RCC 7860 (cell line): ENCODE data around the gene RAB21.

Experiments
- DNase-seq: peaks from one replicate; pipeline ENCODE4 v3.0.0-alpha.2; 2015; ENCODE audit warnings: low spot score
- FAIRE-seq: peaks from 2 replicates; lab custom pipeline; 2012; peaks lifted over from hg19 to GRCh38; lab: Jason Lieb, UNC

RAB21 gene

DNA sequence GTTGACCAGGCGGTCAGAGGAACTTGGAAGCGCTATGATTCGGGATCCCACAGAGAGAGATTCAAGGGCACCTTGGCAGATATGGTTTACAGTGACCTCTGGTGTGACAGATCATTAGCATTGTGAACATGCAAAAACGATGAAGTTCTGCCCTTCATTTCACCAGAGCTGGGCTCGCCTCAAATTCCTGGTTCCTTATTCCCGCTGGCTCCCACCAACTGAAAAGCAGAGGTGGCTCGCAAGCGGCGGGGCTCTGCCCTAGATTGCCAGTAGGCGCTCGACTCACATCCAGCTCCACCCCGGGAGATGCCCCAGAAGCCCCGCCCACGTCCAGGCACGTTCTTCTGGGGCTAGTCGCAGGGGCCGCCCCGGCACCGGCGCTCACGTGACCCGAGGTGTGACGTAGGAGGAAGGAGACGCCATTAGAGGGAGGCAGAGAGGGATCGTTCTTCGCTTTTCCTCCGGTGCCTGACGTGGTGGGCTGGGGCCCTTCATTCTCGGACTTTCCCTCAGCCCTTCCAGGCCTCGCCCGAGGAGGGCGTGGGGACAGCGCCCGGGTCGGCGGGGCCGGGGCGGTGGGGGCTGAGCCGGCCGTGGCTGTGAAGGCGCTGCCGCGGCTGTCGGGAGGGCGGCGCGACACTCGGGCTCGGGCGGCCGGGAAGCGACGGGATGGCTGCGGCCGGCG, at the start of gene RAB21:
Gene RAB21 (plus strand): TSS at position 403 of the 685 bp plus-strand sequence. CDS start 267 bp downstream, at position 670.
- FAIRE-seq: peak; percentile 71
- peak; percentile 91 for DNase-seq

DNA sequence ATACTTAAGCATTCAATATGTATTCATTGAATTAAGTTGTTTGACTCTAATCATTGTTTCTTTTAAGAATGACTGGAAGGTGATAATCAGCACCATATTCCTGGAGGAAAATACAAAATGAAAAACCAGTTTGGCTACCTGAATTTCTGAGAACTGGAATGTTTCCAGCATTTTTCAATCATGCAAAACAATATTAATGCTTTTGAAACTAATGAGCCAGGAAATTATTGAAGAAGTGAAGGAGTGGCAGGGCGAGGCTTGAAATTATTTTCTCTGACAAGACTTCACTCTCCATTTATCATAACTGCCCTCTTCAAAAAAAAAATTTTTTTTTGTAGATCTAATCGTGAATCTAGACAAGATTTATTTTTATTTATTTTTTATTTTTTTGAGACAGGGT, 49.7 kb upstream of the RAB21 start:
- DNase-seq (no peak), FAIRE-seq (no peak)

DNA sequence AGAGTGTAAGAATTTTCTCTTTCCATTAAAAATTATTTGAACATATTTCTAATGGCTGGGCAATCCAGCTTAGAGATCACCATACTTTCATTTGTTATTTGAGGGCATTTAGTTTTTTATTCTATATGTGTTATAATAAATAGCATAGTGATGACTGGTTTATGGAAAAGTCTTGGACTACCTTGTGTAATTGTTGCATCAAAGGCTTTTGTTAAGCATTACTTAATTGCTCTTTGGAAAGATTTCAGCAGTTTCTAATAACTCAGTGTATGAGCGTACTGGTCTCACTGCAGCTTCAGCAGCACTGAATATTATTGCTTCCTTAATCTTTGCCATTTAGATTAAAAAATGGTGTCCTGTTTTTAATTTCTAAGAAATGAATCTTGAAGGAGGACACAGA, 46.0 kb upstream of the RAB21 start:
- DNase-seq: no peak
- no peak for FAIRE-seq

DNA sequence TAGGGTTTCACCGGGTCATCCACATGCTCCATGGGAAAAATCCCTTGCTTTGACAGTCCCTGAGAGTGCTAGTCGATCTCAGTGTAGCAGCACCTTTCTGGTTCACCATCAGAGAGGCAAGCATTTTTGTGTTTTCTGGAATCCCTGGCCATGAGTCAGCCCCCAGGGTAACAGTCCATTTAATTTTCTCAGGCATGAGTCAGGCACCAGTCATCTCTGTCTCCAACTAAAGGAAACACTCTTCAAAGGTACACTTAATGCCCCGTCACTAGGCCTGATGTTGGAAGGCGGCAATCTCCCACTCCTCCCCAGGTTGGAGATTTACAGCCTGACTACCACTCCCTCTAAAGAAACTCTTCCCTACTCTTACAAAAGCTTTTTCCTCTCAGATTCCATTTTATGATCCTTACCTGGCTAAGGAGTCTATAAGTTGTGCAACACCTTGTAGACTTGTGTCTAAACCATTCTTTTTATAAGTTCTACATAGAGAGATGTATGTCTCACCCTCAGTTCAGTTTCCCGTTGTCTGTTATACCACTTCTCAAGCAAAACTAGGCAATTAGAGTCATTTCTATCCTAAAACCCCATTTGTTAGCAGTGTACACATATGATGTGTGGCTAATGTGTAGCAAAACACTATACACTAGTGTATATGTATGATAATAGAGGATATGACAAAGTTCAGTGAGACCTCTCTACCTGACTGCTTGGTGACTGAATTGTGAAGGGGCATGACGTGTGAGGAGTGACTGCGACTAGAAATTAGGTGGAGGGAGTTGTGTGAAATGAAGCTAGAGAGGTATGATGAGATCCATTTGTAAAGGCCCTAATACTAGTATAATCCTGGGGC, 44.2 kb upstream of the RAB21 start:
- peak; percentile 97 for FAIRE-seq
- peak; percentile 93 for DNase-seq

- no peak for DNase-seq
- no peak for FAIRE-seq
Measured at GRCh38 chr12:71718611-71719010, 36.1 kb upstream of the RAB21 start.

DNA sequence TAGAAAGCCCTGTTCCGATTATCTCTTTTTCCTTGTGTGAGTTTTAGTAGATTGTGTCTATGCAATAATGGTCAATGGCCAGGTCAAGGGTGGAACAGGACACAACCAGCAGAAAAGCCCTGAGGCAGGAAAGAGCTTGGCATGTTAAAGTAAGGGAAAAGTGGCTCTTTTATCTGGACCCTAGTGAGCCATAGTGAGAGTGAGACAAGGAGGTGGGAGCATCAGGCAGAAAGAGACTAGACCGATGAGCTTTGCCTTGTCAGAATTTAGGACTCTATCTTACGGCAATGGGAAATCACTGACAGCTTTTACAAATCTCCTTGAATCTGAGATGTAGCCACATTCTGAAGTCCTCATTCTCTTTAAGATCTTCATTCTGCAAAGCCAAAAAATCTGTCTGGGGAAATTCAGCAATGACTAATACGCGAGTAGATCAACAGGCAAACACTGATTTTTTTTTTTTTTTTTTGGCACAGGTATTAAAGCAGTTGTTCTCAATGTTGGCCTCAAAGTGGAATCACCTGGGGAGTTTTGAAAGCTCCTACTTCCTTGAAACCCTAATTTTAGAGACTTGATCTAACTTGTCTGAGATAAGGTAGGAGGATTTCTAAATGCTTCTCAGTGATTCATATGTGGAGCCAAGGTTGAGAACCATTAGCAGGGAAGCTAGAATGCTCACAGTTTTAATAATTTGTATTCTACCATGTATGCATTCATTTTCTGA, 34.9 kb upstream of the RAB21 start:
- DNase-seq (no peak), FAIRE-seq (no peak)

GRCh38 chr12:71721783-71722505, 32.7 kb upstream of the RAB21 start:
- DNase-seq (no peak), FAIRE-seq (no peak)

- FAIRE-seq (no peak), DNase-seq (no peak)
Measured at GRCh38 chr12:71725011-71725410, 29.7 kb upstream of the RAB21 start.

DNA sequence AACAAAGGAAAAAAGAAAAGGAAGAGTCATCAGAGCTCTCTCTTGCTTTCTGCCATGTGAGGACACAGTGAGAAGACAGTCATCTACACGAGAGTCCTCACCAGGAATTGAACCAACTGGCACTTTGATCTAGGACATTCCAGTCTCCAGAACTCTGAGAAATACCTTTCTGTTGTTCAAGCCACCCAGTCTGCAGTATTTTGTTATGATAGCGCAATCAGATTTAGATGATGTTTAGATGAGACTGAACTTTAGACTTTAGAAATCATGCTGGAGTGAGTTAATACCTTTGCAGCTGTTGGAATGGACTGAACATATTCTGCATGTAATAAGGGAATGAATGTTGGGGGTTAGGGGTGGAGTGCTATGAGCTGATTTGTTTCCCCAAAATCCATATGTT, 28.1 kb upstream of the RAB21 start:
- FAIRE-seq: no peak

GRCh38 chr12:71727958-71728357, 26.7 kb upstream of the RAB21 start:
- FAIRE-seq (no peak), DNase-seq (no peak)

More for the DNA sequence above, 28.1 kb upstream of the RAB21 start:
- no peak for DNase-seq

DNA sequence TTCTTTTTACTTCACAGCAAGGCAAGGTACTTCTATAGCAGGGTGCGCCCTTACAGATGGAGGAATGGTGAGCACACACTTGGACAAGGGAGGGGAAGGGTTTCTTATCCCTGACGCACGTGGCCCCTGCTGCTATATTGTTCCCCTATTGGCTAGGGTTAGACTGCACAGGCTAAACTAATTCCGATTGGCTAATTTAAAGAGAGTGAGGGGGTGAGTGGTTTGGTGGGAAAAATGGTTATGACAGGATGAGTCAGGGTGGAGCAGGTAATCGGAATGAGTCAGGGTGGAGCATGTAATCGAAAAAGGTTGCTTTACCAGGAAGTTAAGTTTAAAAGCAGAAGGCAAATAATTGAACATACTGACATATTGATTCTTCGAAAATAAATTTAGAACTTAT, 23.7 kb upstream of the RAB21 start:
- DNase-seq (peak; percentile 88), FAIRE-seq (no peak)

GRCh38 chr12:71731439-71732356, 23.0 kb upstream of the RAB21 start:
- DNase-seq (peak; percentile 98), FAIRE-seq (peak; percentile 85)

- FAIRE-seq (no peak), DNase-seq (no peak)
Measured at GRCh38 chr12:71732357-71732712, 22.3 kb upstream of the RAB21 start.

- FAIRE-seq (no peak), DNase-seq (no peak)
Measured at GRCh38 chr12:71737197-71737596, 17.5 kb upstream of the RAB21 start.

DNA sequence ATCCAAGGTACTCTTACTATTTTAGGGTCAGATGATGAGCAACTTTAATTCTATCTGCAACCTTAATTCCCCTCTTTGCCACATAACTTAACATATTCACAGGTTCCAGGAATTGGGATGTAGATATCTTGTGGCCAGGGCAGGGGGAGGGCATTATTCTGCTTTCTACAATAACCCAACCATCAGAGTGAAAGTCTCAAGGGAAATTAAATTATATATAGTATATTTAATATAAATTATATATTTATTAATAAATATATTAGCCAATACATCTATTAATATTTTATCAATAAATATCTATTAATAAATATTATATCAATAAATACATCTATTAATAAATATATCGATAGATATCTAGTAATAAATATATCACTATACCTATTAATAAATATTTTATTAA, 11.7 kb upstream of the RAB21 start:
- FAIRE-seq: no peak

GRCh38 chr12:71744522-71745300, 10.0 kb upstream of the RAB21 start:
- FAIRE-seq (no peak), DNase-seq (no peak)

More for the DNA sequence above, 11.7 kb upstream of the RAB21 start:
- DNase-seq: no peak

DNA sequence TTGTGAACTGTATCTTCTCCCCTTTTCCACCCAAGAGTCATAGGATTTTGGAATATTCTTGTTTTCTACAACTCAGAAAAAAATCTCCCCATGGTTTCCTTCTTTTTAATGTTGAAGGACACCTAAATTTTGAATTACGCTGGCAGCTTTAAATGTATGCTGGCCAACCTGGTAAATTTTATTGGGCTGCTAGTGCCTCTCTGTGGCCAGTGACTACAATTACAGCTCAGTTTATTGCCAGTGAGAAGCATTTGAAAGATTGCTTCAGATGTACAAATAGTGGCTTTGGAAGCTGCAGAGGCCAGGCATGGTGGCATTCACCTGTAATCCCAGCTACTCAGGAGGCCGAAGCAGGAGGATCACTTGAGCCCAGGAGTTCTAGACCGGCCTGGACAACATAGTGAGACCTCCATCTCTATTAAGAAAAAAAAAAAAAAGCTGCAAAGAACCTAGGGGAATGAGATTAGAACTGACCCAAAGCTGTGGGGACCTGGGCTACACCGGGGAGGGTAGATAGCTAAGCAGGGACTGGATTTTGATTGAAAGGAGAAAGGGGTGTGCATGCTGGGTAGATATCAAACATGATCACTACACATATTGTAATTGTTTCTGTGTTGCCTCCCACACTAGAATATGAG, 7.6 kb upstream of the RAB21 start:
- FAIRE-seq (peak; percentile 8), DNase-seq (peak; percentile 44)

GRCh38 chr12:71748081-71748850, 6.4 kb upstream of the RAB21 start:
- no peak for FAIRE-seq
- DNase-seq: no peak
